ENCODE results near the gene CYSTM1.

- TF ChIP-seq CTCF (IDR thresholded peaks at IDR 0.05) (no peak), POLR2A (IDR thresholded peaks at IDR 0.05) (no peak)
These were observed 40.3 kb downstream of the CYSTM1 start for GRCh38 chr5:140215276-140215675.

Data from body of pancreas (tissue), 4 donors.